Thymus (tissue), 11 donors: ENCODE measurements around the gene PRG3. TPM values are rescaled to one million over a fixed set of nuclear protein-coding genes. Genes with fewer than 3 reads are reported as not detected.
"Not testable (repeated sequence)": the region's sequence is repeated elsewhere in the genome, so short reads cannot be mapped to it uniquely, and the experiment has no call there.

Source experiments
- DNase-seq, 9 donors: peaks; one replicate each; pipeline ENCODE4 v3.0.0-alpha.2; 2013; ENCODE audit warnings: low spot score in 9 of 9, low read depth in 6 of 9, missing footprints in 1 of 9
- H3K27ac ChIP-seq, 2 donors: one replicate each; pipeline ENCODE4 v1.5.1; 2013; ENCODE audit warnings: control low read depth in 1 of 2, low read depth in 1 of 2, low read length in 1 of 2, mild to moderate bottlenecking in 1 of 2, moderate library complexity in 1 of 2
- H3K27me3 ChIP-seq, 2 donors: one replicate each; pipeline ENCODE4 v1.5.1; 2013; ENCODE audit warnings: low read length in 1 of 2; ENCODE audit not compliant: control insufficient read depth in 2 of 2, insufficient read depth in 1 of 2
- H3K36me3 ChIP-seq, 2 donors: one replicate each; pipeline ENCODE4 v1.5.1; 2013; ENCODE audit warnings: low read length in 1 of 2, mild to moderate bottlenecking in 1 of 2, moderate library complexity in 1 of 2; ENCODE audit not compliant: control insufficient read depth in 2 of 2, insufficient read depth in 2 of 2
- H3K4me1 ChIP-seq, 2 donors: one replicate each; pipeline ENCODE4 v1.5.1; 2013; ENCODE audit warnings: low read length in 2 of 2; ENCODE audit not compliant: control insufficient read depth in 2 of 2, insufficient read depth in 2 of 2
- H3K4me3 ChIP-seq, 2 donors: one replicate each; pipeline ENCODE4 v1.5.1; 2013; ENCODE audit warnings: low read length in 2 of 2, control low read depth in 1 of 2, mild to moderate bottlenecking in 1 of 2
- H3K9me3 ChIP-seq, 2 donors: one replicate each; pipeline ENCODE4 v1.5.1; 2013; ENCODE audit warnings: low read length in 1 of 2, mild to moderate bottlenecking in 1 of 2; ENCODE audit not compliant: control insufficient read depth in 2 of 2, insufficient read depth in 1 of 2
- WGBS: extraction: QIAGEN DNeasy Blood & Tissue Kit; methylation state at CpG from one replicate; pipeline ENCODE4 v1.1.7; 2013; 5-methylcytosine and 5-hydroxymethylcytosine counted together
- polyA plus RNA-seq: library from polyadenylated mRNA; stranded (reverse); fragments of 200-250 nt; gene quantifications from one replicate; pipeline ENCODE4 v1.2.3, GENCODE V29; 2013
- total RNA-seq: library from RNA; stranded (reverse); fragments of 120-200 nt; gene quantifications from one replicate; pipeline ENCODE4 v1.2.4, GENCODE V29; 2013
- donor health status: healthy.

Gene PRG3
- total and polyA plus RNA-seq, 2 donors, result 2.5 to 83.9 TPM

DNA sequence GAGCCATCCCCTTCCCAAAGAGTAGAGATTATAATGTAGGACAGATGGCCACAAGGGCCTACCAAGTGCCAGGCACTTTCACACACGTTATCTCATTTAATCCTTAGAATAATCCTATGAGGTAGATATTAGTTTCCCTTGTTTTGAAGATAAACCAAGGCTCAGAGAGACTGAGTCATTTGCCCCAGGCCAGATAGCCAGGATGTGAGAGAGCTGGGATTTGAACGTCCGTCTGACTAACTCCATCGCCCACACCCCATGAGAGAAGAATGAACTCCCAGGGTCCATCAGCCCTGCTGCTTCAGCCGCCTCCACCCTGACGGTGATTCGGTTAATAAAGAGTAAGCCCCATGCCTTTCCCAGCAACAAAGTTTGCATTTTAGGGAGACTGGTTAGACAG lies 10.7 kb downstream of the PRG3 start:
- H3K4me1 ChIP-seq, result no peaks in the 10 kb centered on the region
- WGBS, result 98% methylated on average over 7 of the region's 7 CpGs
- peaks cover 0 to 2% of the 10 kb centered on the region in 2 donors for H3K27me3 ChIP-seq
- no peaks in the 10 kb centered on the region for H3K36me3 ChIP-seq
- H3K27ac ChIP-seq, result no peak overlapping the region
- H3K4me3 ChIP-seq, result no peak overlapping the region
- no peaks in the 10 kb centered on the region for H3K9me3 ChIP-seq
- no peak for DNase-seq

DNA sequence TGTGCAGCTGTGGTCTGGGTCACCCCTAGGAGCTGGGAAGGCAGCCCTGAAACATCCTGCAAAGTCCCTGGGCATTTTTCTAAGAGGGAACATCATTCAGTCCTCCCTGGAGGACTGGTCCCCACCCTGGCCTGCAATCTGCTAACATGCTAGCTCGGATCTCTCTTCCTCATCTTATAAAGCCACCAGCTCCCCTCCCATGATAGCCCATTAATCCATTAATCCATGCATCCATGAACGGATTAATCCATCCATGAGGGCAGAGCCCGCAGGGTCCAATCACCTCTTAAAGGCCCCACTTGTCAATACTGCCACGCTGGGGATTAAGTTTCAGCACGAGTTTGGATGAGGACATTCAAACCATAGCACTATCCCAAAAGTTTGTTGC lies 12.1 kb downstream of the PRG3 start:
- H3K9me3 ChIP-seq, result no peaks in the 10 kb centered on the region
- peaks cover 0 to 2% of the 10 kb centered on the region in 2 donors for H3K27me3 ChIP-seq
- no peak overlapping the region for H3K27ac ChIP-seq
- no peak for DNase-seq
- H3K4me1 ChIP-seq, result no peaks in the 10 kb centered on the region
- no peak overlapping the region for H3K4me3 ChIP-seq
- WGBS, result 86% methylated on average over 5 of the region's 5 CpGs
- H3K36me3 ChIP-seq, result no peaks in the 10 kb centered on the region

DNA sequence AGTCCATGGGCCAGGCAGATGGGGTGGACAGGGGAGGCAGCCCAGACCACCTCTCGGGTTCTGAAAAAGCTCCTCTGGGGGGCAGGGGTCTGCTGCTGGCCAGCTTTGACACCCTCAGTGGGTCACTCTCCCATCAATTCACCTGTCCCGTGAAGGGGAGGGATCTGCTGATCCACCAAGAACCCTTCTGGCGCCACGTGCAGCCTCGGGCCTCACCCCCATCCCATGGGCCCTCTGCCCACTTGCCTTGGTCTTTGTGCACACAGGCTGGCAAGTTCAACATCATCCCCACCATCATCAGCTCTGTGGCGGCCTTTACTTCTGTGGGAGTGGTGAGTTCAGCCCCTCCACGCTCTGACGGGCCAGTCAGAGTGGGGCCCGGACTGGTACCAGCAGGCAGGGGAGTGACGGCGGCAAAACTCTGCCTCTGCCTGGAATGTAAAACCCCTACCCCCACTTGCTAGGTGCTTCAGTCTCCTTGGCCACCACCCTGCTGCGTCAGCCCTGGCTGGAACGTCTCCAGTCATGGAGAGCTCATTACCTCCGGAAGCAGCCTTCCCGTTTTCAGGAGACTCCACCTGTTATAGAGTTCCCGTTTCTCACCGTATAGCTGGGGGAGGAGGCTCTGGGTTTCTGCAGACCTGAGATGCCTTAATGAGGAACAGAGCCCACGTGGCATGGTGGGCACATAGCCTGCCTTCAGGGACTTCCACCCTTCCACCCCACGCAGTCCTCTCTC lies 12.7 kb downstream of the PRG3 start:
- no peaks in the 10 kb centered on the region for H3K9me3 ChIP-seq
- no peak overlapping the region for H3K4me3 ChIP-seq
- no peaks in the 10 kb centered on the region for H3K4me1 ChIP-seq
- no peak overlapping the region for H3K27ac ChIP-seq
- WGBS, result 65% methylated on average over 19 of the region's 19 CpGs
- H3K36me3 ChIP-seq, result no peaks in the 10 kb centered on the region
- no peak for DNase-seq
- H3K27me3 ChIP-seq, result peaks cover 0 to 2% of the 10 kb centered on the region in 2 donors

DNA sequence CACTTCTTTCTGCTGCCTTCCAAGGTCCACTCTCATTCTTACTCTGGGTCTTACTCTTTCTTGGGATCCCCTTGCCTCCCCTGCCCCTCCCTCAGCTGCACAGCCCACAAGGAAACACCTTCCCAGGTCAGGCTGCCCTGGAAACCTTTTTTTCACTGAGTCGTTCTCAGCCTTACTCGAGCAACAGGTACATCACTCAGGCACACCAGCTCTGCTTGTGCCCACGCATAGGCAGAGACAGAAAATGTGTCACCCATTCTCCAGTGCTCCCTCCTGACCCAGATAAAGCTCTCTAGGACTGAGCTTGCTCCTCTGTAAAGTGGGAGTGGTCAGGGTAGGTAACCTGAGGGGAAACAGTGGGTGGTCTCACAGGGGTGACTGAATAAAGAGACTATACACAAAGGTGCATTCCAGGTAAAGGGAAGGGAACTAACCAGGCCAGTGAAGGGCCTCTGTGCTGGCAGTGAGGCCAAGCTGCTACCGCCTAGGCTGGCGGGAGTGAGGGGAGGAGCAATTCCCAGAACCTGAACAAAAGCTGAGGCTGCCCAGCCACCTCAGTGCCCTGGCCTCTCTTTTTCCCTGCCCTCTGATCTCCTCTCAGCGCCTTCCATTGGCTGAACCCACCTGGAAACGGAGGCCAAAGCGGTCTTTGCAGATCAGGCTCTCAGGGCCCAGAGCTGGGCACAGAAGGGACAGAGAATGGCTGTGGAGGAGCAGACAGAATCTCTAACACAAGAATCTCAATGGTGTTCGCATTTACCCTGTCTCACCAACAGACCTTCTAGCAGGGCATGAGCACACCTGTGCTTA lies 15.9 kb downstream of the PRG3 start:
- DNase-seq, result no peak
- H3K9me3 ChIP-seq, result no peaks in the 10 kb centered on the region
- no peak overlapping the region for H3K4me3 ChIP-seq
- WGBS, result 95% methylated on average over 9 of the region's 9 CpGs
- peaks cover 0 to 2% of the 10 kb centered on the region in 2 donors for H3K27me3 ChIP-seq
- no peaks in the 10 kb centered on the region for H3K36me3 ChIP-seq
- no peaks in the 10 kb centered on the region for H3K4me1 ChIP-seq
- no peak overlapping the region for H3K27ac ChIP-seq

DNA sequence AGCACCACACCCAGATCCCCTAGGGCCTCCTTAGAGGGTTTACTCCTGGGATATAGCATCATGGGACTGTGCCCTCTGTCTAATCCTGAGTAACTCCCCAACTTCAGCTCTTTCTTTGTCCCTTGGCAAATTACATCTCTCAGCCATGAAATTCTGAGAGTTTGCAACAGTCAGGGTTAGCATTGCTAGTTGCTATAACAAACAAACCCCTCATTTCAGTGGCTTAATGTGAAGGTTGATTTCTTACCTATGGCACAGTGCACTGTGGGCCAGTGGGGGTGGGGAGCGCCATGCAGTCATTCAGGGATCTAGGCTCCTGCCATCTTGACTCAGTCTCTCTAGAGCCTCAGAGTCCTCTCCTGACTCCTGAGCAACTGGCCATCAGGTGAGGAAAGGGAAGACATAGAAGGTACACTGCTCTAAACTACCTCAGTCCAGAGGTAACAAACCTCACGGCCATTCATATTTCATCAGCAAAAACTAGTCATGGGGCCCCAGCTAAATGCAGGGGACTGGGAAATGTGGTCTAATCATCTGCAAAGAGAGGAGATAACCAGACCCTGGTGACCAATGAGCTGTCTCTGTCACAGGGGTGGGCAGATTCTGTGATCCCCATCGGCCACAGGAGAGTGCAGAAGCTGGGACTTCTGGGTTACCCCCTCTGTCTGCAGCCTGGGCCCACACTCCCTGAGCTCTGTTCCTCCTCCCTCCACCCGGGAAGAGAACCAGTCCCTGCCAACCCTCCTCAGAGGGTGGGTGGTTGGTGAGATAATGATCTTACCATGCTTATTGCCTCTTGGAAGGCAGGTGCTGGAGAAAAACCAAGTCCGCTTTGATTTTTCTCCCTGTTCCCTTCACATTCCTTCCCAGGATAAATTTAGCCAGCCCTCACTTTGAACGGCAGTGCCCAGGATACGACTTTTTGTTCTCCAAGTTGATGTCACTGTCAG lies 17.5 kb downstream of the PRG3 start:
- no peaks in the 10 kb centered on the region for H3K9me3 ChIP-seq
- 88% methylated on average over 7 of the region's 7 CpGs for WGBS

DNA sequence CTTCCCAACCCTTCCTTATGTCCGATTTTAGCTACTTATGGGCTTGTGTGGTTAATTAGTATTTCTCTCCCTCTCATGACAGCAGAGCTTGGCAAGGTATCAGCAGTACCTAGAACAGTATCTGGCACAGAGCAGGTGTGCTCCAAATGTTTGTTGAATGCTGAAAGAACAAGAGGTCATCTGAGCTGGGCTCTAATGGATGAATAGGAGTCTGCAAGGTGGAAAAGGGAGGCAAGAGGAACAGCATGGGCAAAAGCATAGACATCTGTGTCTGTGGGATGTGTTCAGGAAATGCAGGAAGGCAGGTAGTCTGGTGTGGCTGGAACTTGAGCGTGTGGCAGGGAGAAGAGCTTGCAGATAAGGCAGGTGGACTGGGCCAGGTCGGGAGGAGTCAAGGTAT lies 19.0 kb downstream of the PRG3 start:
- Histone ChIP-seq H3K4me3 (no peak overlapping the region), H3K4me1 (no peaks in the 10 kb centered on the region), H3K27me3 (no peaks in the 10 kb centered on the region), H3K36me3 (no peaks in the 10 kb centered on the region), H3K27ac (no peak overlapping the region), H3K9me3 (no peaks in the 10 kb centered on the region)
- 72% methylated on average over 3 of the region's 3 CpGs for WGBS
- DNase-seq, result no peak

More for the DNA sequence above, 17.5 kb downstream of the PRG3 start:
- Histone ChIP-seq H3K36me3 (no peaks in the 10 kb centered on the region), H3K4me1 (no peaks in the 10 kb centered on the region), H3K27ac (no peak overlapping the region), H3K4me3 (no peak overlapping the region), H3K27me3 (peaks cover 0 to 2% of the 10 kb centered on the region in 2 donors)
- DNase-seq, result no peak

DNA sequence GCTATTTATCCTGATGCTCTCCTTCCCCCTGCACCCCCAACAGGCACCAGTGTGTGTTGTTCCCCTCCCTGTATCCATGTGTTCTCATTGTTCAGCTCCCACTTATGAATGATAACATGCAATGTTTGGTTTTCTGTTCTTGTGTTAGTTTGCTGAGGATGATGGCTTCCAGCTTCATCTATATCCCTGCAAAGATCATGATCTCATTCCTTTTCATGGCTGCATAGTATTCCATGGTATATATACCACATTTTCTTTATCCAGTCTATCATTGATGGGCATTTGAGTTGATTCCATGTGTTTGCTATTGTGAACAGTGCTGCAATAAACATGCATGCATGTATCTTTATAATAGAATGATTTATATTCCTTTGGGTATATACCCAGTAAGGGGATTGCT lies 19.5 kb downstream of the PRG3 start:
- not testable (repeated sequence) for H3K4me3 ChIP-seq, H3K4me1 ChIP-seq, H3K27ac ChIP-seq, H3K27me3 ChIP-seq, DNase-seq, H3K36me3 ChIP-seq, H3K9me3 ChIP-seq

DNA sequence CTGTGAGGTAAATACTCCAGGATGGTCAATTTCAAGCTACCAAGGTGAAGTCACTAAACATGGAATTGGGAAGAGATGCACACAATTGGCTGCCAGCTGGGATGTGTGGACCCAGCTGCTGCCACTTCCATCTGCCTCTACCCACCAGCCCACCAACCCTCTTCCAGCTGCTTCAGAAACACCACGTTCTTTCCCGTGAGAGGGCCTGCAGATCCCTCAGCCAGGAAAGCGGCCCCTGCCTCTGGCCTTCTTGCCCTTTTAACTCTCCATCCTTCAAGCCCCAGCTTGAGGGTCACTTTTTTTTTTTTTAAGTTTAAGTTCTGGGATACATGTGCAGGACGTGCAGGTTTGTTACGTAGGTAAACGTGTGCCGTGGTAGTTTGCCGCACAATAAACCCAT lies 20.0 kb downstream of the PRG3 start:
- no peaks in the 10 kb centered on the region for H3K9me3 ChIP-seq
- no peak for DNase-seq
- no peak overlapping the region for H3K27ac ChIP-seq
- H3K27me3 ChIP-seq, result no peaks in the 10 kb centered on the region
- H3K36me3 ChIP-seq, result no peaks in the 10 kb centered on the region
- no peaks in the 10 kb centered on the region for H3K4me1 ChIP-seq
- WGBS, result 98% methylated on average over 8 of the region's 8 CpGs
- no peak overlapping the region for H3K4me3 ChIP-seq
